ENCODE data around the gene DAZAP1. TPM values are rescaled to one million over a fixed set of nuclear protein-coding genes. Genes with fewer than 3 reads are reported as not detected.

The DAZAP1 gene
- total and polyA plus RNA-seq, 9 donors, result 29.6 to 113 (median 77.4) TPM

DNA sequence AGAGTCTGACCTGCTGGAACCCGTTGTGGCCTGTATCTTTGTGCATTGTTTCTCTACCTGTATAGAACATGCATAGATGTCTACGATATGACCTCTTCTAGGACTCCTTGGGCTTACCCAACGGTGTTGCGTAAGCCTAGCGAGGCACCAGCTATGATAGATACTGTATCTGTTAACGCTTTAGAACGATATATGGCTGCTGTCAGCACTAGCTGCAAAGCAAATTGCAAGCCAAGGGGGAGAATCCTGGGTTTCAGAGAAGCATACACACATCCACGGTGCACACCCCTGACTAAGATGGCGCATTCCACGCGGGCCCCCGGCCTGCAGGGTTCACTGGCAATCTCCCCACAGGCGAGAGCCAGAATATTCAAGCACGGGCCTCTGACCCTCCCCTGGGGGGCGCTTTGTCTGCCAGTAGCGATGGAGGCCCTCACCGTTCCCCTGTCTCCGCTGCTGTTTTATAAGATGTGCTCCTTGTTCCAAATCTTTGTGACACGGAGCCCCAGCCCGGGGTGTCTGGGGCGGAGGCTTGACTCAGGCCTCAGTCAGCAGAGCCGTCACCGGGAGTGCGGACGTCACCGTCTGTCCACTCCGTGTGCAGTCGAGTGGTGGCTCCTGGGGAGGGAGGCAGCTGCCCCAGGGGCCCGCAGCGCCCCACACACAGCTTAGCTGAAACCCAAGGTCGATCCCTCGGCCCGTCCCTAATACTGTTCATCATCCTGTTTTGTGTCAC, 17.9 kb downstream of the DAZAP1 start:
- no peaks in the 10 kb centered on the region for H3K9me3 ChIP-seq
- intact Hi-C loops (cut with DNase I), result no loop called here
- TF ChIP-seq CTCF (IDR thresholded peaks at IDR 0.05) (no peak), POLR2A (IDR thresholded peaks at IDR 0.05) (no peak), EP300 (IDR thresholded peaks at IDR 0.05) (no peak)
- 81 to 86% (median 83%) methylated on average over 33 of the region's 33 CpGs for WGBS, 3 donors
- H3K4me3 ChIP-seq, result no peak overlapping the region
- H3K4me1 ChIP-seq (ENCODE audit: insufficient read depth), result no peaks in the 10 kb centered on the region
- no peaks in the 10 kb centered on the region for H3K36me3 ChIP-seq
- H3K27ac ChIP-seq, result no peak overlapping the region
- no peak for DNase-seq
- no peaks in the 10 kb centered on the region for H3K27me3 ChIP-seq

GRCh38 chr19:1425902-1426301, 18.5 kb downstream of the DAZAP1 start:
- 86 to 91% (median 90%) methylated on average over 13 to 14 of the region's 14 CpGs for WGBS, 3 donors
- DNase-seq, result no peak
- no peak overlapping the region for H3K4me3 ChIP-seq
- H3K27ac ChIP-seq, result no peak overlapping the region
- TF ChIP-seq EP300 (IDR thresholded peaks at IDR 0.05), result no peak
- no peak for TF ChIP-seq POLR2A (IDR thresholded peaks at IDR 0.05)
- TF ChIP-seq CTCF (IDR thresholded peaks at IDR 0.05), result no peak
- no peaks in the 10 kb centered on the region for H3K9me3 ChIP-seq
- H3K27me3 ChIP-seq, result no peaks in the 10 kb centered on the region
- no peaks in the 10 kb centered on the region for H3K4me1 ChIP-seq (ENCODE audit: insufficient read depth)
- intact Hi-C loops (cut with DNase I), result no loop called here
- no peaks in the 10 kb centered on the region for H3K36me3 ChIP-seq

- WGBS, 3 donors, result 65 to 79% (median 68%) methylated on average over 9 of the region's 9 CpGs
- TF ChIP-seq EP300 (IDR thresholded peaks at IDR 0.05), result no peak
- TF ChIP-seq POLR2A (IDR thresholded peaks at IDR 0.05), result no peak
- TF ChIP-seq CTCF (IDR thresholded peaks at IDR 0.05), result no peak
Measured at GRCh38 chr19:1426736-1427135, 19.4 kb downstream of the DAZAP1 start.

GRCh38 chr19:1427221-1427920, 20.0 kb downstream of the DAZAP1 start:
- no peaks in the 10 kb centered on the region for H3K36me3 ChIP-seq
- no peak overlapping the region for H3K4me3 ChIP-seq
- no peaks in the 10 kb centered on the region for H3K4me1 ChIP-seq (ENCODE audit: insufficient read depth)
- H3K27ac ChIP-seq, result no peak overlapping the region
- TF ChIP-seq EP300 (IDR thresholded peaks at IDR 0.05), result no peak
- no peak for TF ChIP-seq CTCF (IDR thresholded peaks at IDR 0.05)
- no peak for TF ChIP-seq POLR2A (IDR thresholded peaks at IDR 0.05)
- WGBS, 3 donors, result 84 to 91% (median 87%) methylated on average over 27 of the region's 27 CpGs
- H3K27me3 ChIP-seq, result no peaks in the 10 kb centered on the region
- intact Hi-C loops (cut with DNase I), result no loop called here
- no peaks in the 10 kb centered on the region for H3K9me3 ChIP-seq
- no peak for DNase-seq

More at GRCh38 chr19:1426736-1427135, 19.4 kb downstream of the DAZAP1 start:
- Histone ChIP-seq H3K27ac (no peak overlapping the region), H3K9me3 (no peaks in the 10 kb centered on the region), H3K4me3 (no peak overlapping the region), H3K27me3 (no peaks in the 10 kb centered on the region), H3K4me1 (ENCODE audit: insufficient read depth) (no peaks in the 10 kb centered on the region), H3K36me3 (no peaks in the 10 kb centered on the region)
- intact Hi-C loops (cut with DNase I), result no loop called here
- no peak for DNase-seq

All from ovary (tissue), 9 donors.